Measurements from ENCODE around the gene CUTA. TPM values are rescaled to one million over a fixed set of nuclear protein-coding genes. Genes with fewer than 3 reads are reported as not detected.

CUTA gene
- total and polyA plus RNA-seq, 5 donors from 2014 or later, result 202 to 529 (median 476) TPM

DNA sequence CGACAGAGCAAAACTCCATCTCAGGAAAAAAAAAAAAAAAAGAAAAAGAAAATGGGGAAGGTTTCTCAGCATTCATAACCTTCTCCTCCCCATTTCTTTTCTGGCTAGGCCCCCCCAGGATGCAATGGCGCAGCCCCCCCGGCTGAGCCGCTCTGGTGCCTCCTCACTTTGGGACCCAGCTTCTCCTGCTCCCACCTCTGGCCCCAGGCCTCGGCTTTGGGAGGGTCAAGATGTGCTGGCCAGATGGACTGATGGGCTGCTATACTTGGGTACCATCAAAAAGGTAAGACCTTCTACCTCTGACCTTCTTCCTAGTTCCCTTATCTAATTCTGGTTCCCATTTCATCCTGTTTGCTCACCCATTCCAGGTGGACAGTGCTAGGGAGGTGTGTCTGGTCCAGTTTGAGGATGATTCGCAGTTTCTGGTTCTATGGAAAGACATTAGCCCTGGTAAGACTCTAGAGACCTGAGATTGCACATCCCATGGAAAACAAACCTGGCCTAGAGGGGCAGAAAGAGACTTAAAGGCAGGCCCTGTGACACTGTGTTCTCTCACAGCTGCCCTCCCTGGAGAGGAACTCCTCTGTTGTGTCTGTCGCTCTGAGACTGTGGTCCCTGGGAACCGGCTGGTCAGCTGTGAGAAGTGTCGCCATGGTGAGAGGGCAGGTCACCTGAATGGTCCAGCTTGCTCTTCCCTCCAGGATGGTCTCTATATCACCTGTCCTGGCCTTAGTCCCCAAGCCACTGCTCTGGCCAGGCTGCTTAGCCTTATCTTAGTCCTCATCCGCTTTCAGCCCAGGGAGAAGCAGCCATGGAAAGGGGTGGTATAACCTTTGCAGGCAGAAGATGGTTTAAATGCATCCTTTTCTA lies 5.5 kb downstream of the CUTA start:
- ATAC-seq (ENCODE audit: low read depth in 2 of 2) (no peak), DNase-seq (no peak)
- Histone ChIP-seq H3K4me1 (ENCODE audit: control insufficient read depth, insufficient read depth, low read length, poor library complexity, severe bottlenecking) (peaks cover 66% of the 10 kb centered on the region), H3K9me3 (ENCODE audit: control insufficient read depth in 2 of 2, low read length in 2 of 2) (no peaks in the 10 kb centered on the region), H3K27me3 (ENCODE audit: control insufficient read depth, insufficient read depth, low read length) (no peaks in the 10 kb centered on the region), H3K4me3 (ENCODE audit: low read depth, low read length) (peak overlapping the region; percentile 51), H3K36me3 (ENCODE audit: control insufficient read depth, insufficient read depth, low read length) (peaks cover 39% of the 10 kb centered on the region), H3K27ac (ENCODE audit: insufficient read depth, low read length, poor library complexity, severe bottlenecking) (peak overlapping the region; percentile 99)
- Mint-ChIP-seq H3K4me3 (peak overlapping the region; percentile 91 to 94 (median 93)), H3K27ac (peak overlapping the region; percentile 63 to 99 (median 95)), H3K27me3 (peaks cover 5% of the 10 kb centered on the region), H3K36me3 (peaks cover 31% of the 10 kb centered on the region), H3K4me1 (peaks cover 15 to 72% (median 50%) of the 10 kb centered on the region in 4 donors), H3K9me3 (no peaks in the 10 kb centered on the region)

DNA sequence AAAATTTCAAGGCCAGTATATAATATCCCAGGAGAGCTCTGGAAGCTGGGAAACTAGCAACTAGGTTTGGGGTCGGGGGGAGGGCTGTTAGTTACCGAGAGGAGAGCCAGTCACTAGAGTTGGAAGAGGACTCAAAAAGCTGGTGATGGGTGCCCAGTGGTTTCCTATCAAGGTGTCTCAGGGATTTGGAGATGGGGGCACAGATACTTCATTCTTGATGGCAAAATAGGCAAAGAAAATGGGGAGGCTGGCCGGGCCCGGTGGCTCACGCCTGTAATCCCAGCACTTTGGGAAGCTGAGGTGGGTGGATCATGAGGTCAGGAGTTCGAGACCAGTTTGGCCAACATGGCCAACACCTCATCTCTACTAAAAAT lies 6.3 kb downstream of the CUTA start:
- H3K36me3 ChIP-seq (ENCODE audit: control insufficient read depth, insufficient read depth, low read length), result peaks cover 37% of the 10 kb centered on the region
- DNase-seq, result no peak
- peak overlapping the region; percentile 99 for H3K27ac ChIP-seq (ENCODE audit: insufficient read depth, low read length, poor library complexity, severe bottlenecking)
- H3K36me3 Mint-ChIP-seq, result peaks cover 31% of the 10 kb centered on the region
- no peaks in the 10 kb centered on the region for H3K9me3 Mint-ChIP-seq
- peak overlapping the region; percentile 96 for H3K4me3 ChIP-seq (ENCODE audit: low read depth, low read length)
- peaks cover 59% of the 10 kb centered on the region for H3K4me1 ChIP-seq (ENCODE audit: control insufficient read depth, insufficient read depth, low read length, poor library complexity, severe bottlenecking)
- H3K27ac Mint-ChIP-seq, result peak overlapping the region; percentile 86 to 99 (median 95)
- H3K4me3 Mint-ChIP-seq, result peak overlapping the region; percentile 91 to 94 (median 93)
- H3K4me1 Mint-ChIP-seq, result peaks cover 15 to 65% (median 46%) of the 10 kb centered on the region in 4 donors
- no peaks in the 10 kb centered on the region for H3K9me3 ChIP-seq (ENCODE audit: control insufficient read depth in 2 of 2, low read length in 2 of 2)
- ATAC-seq (ENCODE audit: low read depth in 2 of 2), result no peak
- peaks cover 5% of the 10 kb centered on the region for H3K27me3 Mint-ChIP-seq
- H3K27me3 ChIP-seq (ENCODE audit: control insufficient read depth, insufficient read depth, low read length), result no peaks in the 10 kb centered on the region

DNA sequence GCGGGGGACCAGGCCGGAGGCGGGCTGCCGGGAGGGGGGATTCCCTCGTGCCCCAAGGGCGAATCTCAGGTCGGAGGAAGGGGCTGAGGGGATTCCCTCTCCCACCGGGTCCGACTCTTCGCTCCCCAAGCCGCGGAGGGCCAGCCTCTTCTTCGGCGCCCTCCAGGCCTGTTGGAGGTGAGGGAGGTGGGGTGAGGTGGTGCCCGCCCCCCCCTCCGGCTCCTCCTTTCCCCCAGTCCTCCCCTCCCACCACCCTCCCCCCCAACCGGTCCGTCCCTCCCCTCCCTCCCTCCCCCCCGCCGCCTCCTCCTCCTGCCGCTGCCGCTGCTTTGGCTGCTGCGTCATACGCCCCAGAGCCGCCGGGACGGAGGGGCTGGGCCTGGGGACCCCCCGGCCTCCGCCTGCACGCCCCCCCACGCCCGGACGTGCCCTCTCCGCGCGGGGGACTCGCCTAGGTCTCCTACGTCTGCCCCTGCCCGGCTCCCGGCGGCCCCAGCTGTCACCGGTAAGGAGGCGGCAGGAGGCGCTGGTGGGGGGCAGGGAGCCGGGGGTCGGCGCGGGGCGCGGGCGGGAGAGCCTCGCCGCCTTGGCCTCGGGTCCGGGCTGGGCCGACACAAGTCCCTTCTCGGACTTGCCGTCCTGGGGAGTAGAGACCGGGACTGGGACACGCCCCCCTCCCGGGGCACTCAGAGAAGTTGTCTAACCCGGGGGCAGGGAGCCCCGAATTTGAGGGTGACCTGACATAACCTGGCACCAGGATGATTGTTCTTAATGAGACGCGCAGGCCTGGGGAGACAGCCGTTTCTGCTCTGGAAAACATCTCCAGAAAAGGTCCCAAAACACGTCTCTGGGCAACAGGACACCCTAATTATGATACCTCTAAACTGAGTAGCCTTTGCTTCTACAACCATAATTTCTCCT lies 6.9 kb downstream of the CUTA start, which contains the start of gene PHF1:
Gene PHF1, plus strand, starts transcription at position 304 of the 921 bp plus-strand sequence. CDS start 1,250 bp downstream, outside the sequence.
- Mint-ChIP-seq H3K36me3 (peaks cover 31% of the 10 kb centered on the region), H3K9me3 (no peaks in the 10 kb centered on the region), H3K4me3 (peak within 1 kb of the TSS; percentile 91 to 94 (median 93)), H3K27me3 (peaks cover 5% of the 10 kb centered on the region), H3K4me1 (peaks cover 10 to 60% (median 42%) of the 10 kb centered on the region in 4 donors), H3K27ac (peak within 1 kb of the TSS; percentile 97 to 99 (median 99))
- H3K27me3 ChIP-seq (ENCODE audit: control insufficient read depth, insufficient read depth, low read length), result no peaks in the 10 kb centered on the region
- H3K27ac ChIP-seq (ENCODE audit: insufficient read depth, low read length, poor library complexity, severe bottlenecking), result peak within 1 kb of the TSS; percentile 99
- no peak for DNase-seq
- H3K4me1 ChIP-seq (ENCODE audit: control insufficient read depth, insufficient read depth, low read length, poor library complexity, severe bottlenecking), result peaks cover 52% of the 10 kb centered on the region
- no peaks in the 10 kb centered on the region for H3K9me3 ChIP-seq (ENCODE audit: control insufficient read depth in 2 of 2, low read length in 2 of 2)
- H3K4me3 ChIP-seq (ENCODE audit: low read depth, low read length), result peak within 1 kb of the TSS; percentile 96
- ATAC-seq (ENCODE audit: low read depth in 2 of 2), result peak; percentile 44
- peaks cover 32% of the 10 kb centered on the region for H3K36me3 ChIP-seq (ENCODE audit: control insufficient read depth, insufficient read depth, low read length)

DNA sequence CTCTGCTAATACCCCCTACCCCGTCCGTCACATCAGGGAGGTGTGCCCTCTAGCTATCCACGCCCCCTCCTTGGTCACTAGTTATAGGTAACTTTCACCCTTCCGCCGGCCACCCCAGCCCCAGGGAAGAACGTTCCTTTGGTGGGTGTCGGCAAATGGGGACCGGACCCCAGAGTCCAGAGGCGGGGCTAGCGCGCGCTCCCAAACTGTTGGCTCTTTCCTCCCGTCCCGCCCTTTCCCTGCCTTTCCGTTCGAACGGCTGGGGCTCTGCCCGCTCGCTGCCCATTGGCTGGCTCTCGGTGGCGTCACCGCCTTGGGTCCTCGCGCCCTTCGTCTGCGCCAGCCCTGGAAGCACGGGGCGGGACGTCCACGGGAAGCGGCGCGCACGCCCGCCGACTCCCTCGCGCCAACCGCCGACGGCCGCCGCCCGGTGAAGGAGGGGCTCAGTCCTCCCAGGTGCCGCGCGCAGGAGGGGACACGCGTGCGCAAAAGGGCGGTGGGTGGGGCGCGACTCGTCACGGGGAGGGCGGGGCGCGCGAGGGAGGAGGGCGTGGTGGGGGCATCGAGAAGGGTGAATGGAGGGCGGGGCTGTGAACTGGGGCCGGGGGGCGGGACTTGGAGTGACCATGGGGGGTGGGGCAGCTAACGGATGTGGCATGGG lies 7.7 kb downstream of the CUTA start:
- Histone ChIP-seq H3K27ac (ENCODE audit: insufficient read depth, low read length, poor library complexity, severe bottlenecking) (peak overlapping the region; percentile 99), H3K4me1 (ENCODE audit: control insufficient read depth, insufficient read depth, low read length, poor library complexity, severe bottlenecking) (peaks cover 45% of the 10 kb centered on the region), H3K36me3 (ENCODE audit: control insufficient read depth, insufficient read depth, low read length) (peaks cover 24% of the 10 kb centered on the region), H3K9me3 (ENCODE audit: control insufficient read depth in 2 of 2, low read length in 2 of 2) (no peaks in the 10 kb centered on the region), H3K27me3 (ENCODE audit: control insufficient read depth, insufficient read depth, low read length) (no peaks in the 10 kb centered on the region), H3K4me3 (ENCODE audit: low read depth, low read length) (peak overlapping the region; percentile 79)
- peaks cover 10 to 58% (median 38%) of the 10 kb centered on the region in 4 donors for H3K4me1 Mint-ChIP-seq
- H3K27ac Mint-ChIP-seq, result peak overlapping the region; percentile 97 to 99 (median 99)
- peaks cover 5% of the 10 kb centered on the region for H3K27me3 Mint-ChIP-seq
- peak; percentile 81 to 82 for ATAC-seq (ENCODE audit: low read depth in 2 of 2)
- peaks cover 25% of the 10 kb centered on the region for H3K36me3 Mint-ChIP-seq
- peak; percentile 96 to 98 (median 97) for DNase-seq
- H3K4me3 Mint-ChIP-seq, result peak overlapping the region; percentile 91 to 94 (median 93)
- H3K9me3 Mint-ChIP-seq, result no peaks in the 10 kb centered on the region

DNA sequence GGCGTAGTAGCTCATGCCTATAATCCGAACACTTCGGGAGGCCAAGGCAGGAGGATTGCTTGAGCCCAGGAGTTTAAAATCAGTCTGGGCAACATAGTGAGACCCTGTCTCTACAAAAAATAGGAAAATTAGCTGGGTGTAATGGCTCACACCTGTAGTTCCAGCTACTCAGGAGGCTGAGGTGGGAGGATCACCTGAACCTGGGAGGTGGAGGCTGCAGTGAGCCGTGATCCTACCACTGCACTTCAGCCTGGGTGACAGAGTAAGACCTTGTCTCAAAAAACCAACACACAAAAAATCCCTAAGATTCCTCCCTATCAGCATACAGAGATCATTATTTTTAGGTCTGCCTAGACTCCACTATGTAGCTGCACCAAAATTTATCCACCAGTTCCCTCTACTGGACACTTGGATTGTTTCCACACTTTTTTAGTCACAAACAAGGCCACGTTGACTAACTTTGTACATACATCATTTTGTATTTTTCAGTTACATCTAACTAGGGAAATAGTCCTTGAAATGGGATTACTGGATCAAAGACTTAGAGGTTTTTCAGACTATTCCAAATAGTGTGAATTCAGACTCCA lies 10.7 kb downstream of the CUTA start:
- peaks cover 5 to 34% (median 25%) of the 10 kb centered on the region in 4 donors for H3K4me1 Mint-ChIP-seq
- peak overlapping the region in 2 of 3 donors; percentile 32 to 96 for H3K27ac Mint-ChIP-seq
- H3K27me3 ChIP-seq (ENCODE audit: control insufficient read depth, insufficient read depth, low read length), result no peaks in the 10 kb centered on the region
- peaks cover 5% of the 10 kb centered on the region for H3K27me3 Mint-ChIP-seq
- no peak overlapping the region for H3K4me3 ChIP-seq (ENCODE audit: low read depth, low read length)
- peak overlapping the region; percentile 34 for H3K27ac ChIP-seq (ENCODE audit: insufficient read depth, low read length, poor library complexity, severe bottlenecking)
- peaks cover under 1% of the 10 kb centered on the region for H3K36me3 Mint-ChIP-seq
- H3K9me3 Mint-ChIP-seq, result no peaks in the 10 kb centered on the region
- DNase-seq (no peak), ATAC-seq (ENCODE audit: low read depth in 2 of 2) (no peak)
- H3K4me3 Mint-ChIP-seq, result peak overlapping the region in 1 of 4 donors; percentile 67
- H3K4me1 ChIP-seq (ENCODE audit: control insufficient read depth, insufficient read depth, low read length, poor library complexity, severe bottlenecking), result peaks cover 22% of the 10 kb centered on the region
- H3K36me3 ChIP-seq (ENCODE audit: control insufficient read depth, insufficient read depth, low read length), result no peaks in the 10 kb centered on the region
- no peaks in the 10 kb centered on the region for H3K9me3 ChIP-seq (ENCODE audit: control insufficient read depth in 2 of 2, low read length in 2 of 2)

DNA sequence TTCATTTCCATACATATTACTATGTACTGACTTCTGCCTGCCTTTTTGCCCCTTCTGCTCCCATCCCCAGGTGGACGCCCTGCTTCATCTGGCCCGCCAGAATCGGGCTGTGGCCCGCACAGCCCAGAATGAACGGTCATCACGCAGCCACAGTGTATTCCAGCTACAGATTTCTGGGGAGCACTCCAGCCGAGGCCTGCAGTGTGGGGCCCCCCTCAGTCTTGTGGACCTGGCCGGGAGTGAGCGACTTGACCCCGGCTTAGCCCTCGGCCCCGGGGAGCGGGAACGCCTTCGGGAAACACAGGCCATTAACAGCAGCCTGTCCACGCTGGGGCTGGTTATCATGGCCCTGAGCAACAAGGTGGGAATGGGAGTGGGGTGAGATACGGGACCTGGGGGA lies 11.8 kb downstream of the CUTA start:
- H3K27me3 Mint-ChIP-seq, result peaks cover 5% of the 10 kb centered on the region
- no peaks in the 10 kb centered on the region for H3K36me3 Mint-ChIP-seq
- no peaks in the 10 kb centered on the region for H3K9me3 Mint-ChIP-seq
- Histone ChIP-seq H3K4me3 (ENCODE audit: low read depth, low read length) (no peak overlapping the region), H3K9me3 (ENCODE audit: control insufficient read depth in 2 of 2, low read length in 2 of 2) (no peaks in the 10 kb centered on the region), H3K27ac (ENCODE audit: insufficient read depth, low read length, poor library complexity, severe bottlenecking) (no peak overlapping the region), H3K4me1 (ENCODE audit: control insufficient read depth, insufficient read depth, low read length, poor library complexity, severe bottlenecking) (peaks cover 13% of the 10 kb centered on the region), H3K27me3 (ENCODE audit: control insufficient read depth, insufficient read depth, low read length) (no peaks in the 10 kb centered on the region), H3K36me3 (ENCODE audit: control insufficient read depth, insufficient read depth, low read length) (no peaks in the 10 kb centered on the region)
- no peak for DNase-seq
- H3K27ac Mint-ChIP-seq, result peak overlapping the region; percentile 81 to 92 (median 89)
- no peak for ATAC-seq (ENCODE audit: low read depth in 2 of 2)
- peaks cover 5 to 27% (median 21%) of the 10 kb centered on the region in 4 donors for H3K4me1 Mint-ChIP-seq
- H3K4me3 Mint-ChIP-seq, result no peak overlapping the region

Data from CD4-positive, CD25-positive, alpha-beta regulatory T cell (primary cell).